Karpas-422 (cell line): ENCODE data around the gene ATF7. TPM values are rescaled to one million over a fixed set of nuclear protein-coding genes. Genes with fewer than 3 reads are reported as not detected.
A peak's percentile ranks its signal among the peaks of the same experiment; 100 is the strongest.
"Not testable (repeated sequence)": the region's sequence is repeated elsewhere in the genome, so short reads cannot be mapped to it uniquely, and the experiment has no call there.

Source experiments
- DNase-seq: peaks from one replicate; pipeline ENCODE4 v3.0.0-alpha.2; 2015
- H2AFZ ChIP-seq: fragments of 200-600 bp; sonication (generic); 2 replicates; pipeline ENCODE4 v1.6.1; 2014; ENCODE audit warnings: antibody characterized with exemption, low read length, mixed read lengths
- H3K27ac ChIP-seq: fragments of 200-600 bp; sonication (generic); 2 replicates; pipeline ENCODE4 v1.5.1; 2014; ENCODE audit warnings: mild to moderate bottlenecking, low read length, moderate library complexity
- H3K27me3 ChIP-seq: fragments of 200-600 bp; sonication (generic); 2 replicates; pipeline ENCODE4 v1.6.1; 2014; ENCODE audit warnings: low read length, mixed read lengths
- H3K36me3 ChIP-seq: fragments of 200-600 bp; sonication (generic); 2 replicates; pipeline ENCODE4 v1.6.1; 2014; ENCODE audit warnings: low read length, mixed read lengths; ENCODE audit not compliant: insufficient read depth
- H3K4me1 ChIP-seq: fragments of 200-600 bp; sonication (generic); 2 replicates; pipeline ENCODE4 v1.6.1; 2014; ENCODE audit warnings: mild to moderate bottlenecking, low read length, mixed read lengths
- H3K4me2 ChIP-seq: fragments of 200-600 bp; sonication (generic); 2 replicates; pipeline ENCODE4 v1.6.1; 2014; ENCODE audit warnings: low read length, low read depth, mild to moderate bottlenecking; ENCODE audit not compliant: poor library complexity, severe bottlenecking
- H3K4me3 ChIP-seq: fragments of 200-600 bp; sonication (generic); 2 replicates; pipeline ENCODE4 v1.5.1; 2014; ENCODE audit warnings: mild to moderate bottlenecking, antibody characterized with exemption, low read length, mixed read lengths
- H3K79me2 ChIP-seq: fragments of 200-600 bp; sonication (generic); 2 replicates; pipeline ENCODE4 v1.6.1; 2014; ENCODE audit warnings: mild to moderate bottlenecking, low read length, mixed read lengths
- H3K9ac ChIP-seq: fragments of 200-600 bp; sonication (generic); 2 replicates; pipeline ENCODE4 v1.6.0; 2014; ENCODE audit warnings: low read length
- H3K9me2 ChIP-seq: fragments of 200-600 bp; sonication (generic), shearing (Covaris generic); replicated peaks from 2 replicates; pipeline ENCODE4 v1.6.0; 2014; ENCODE audit warnings: mild to moderate bottlenecking, low read length, moderate library complexity; ENCODE audit not compliant: insufficient read depth
- H3K9me3 ChIP-seq: fragments of 300-700, 200-600 bp; sonication (generic); 2 replicates; pipeline ENCODE4 v1.6.1; 2014; ENCODE audit warnings: low read length, mixed read lengths
- H4K20me1 ChIP-seq: fragments of 200-600 bp; sonication (generic); 2 replicates; pipeline ENCODE4 v1.6.1; 2014; ENCODE audit warnings: mild to moderate bottlenecking, antibody characterized with exemption, low read length, low read depth; ENCODE audit not compliant: insufficient read depth
- total RNA-seq: library from RNA; depleted of rRNA; stranded (reverse); fragments of >200 nt; shearing (Covaris generic); gene quantifications from 2 replicates; pipeline ENCODE4 v1.2.3, GENCODE V29; 2014; ENCODE audit warnings: low replicate concordance

The ATF7 gene
- total RNA-seq, 1 experiment from 2014 or later, result 28.9 TPM

DNA sequence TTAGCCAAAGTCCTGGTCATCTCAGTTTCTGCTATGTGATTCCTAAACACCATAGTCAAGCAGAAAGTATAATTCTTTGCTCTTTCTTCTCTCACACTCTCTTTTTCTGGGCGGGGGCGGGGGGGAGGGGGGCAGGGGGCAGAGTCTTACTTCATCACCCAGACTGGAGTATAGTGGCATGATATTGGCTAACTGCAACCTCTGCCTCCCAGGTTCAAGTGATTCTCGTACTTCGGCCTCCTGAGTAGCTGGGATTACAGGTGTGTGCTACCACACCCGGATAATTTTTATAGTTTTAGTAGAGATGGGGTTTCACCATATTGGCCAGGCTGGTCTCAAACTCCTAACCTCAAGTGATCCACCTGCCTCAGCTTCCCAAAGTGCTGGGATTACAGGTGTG lies 60.8 kb downstream of the ATF7 start:
- H3K27me3 ChIP-seq, H3K9ac ChIP-seq, H2AFZ ChIP-seq: not testable (repeated sequence)

DNA sequence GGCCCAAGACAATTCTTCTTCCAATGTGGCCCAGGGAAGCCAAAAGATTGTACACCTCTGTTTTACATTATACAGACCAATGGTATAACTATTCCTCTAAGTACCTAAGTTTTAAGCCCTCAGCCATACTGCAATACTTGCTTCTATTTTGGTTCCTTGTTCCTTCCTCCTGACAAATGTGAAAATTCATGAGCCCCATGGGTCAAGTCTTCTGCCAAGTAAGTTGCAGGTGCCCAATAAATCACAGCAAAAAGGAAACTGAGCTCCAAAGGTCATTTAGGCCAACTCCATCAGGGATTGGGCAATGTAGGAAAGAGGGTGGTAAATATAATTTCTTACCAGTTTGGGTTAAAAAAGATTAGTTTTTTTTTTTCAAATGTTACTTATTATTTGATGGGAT lies 61.2 kb downstream of the ATF7 start:
- no peak overlapping the region for H3K9ac ChIP-seq
- H3K4me1 ChIP-seq, result peaks cover 51% of the 10 kb centered on the region
- H3K27me3 ChIP-seq, result no peaks in the 10 kb centered on the region
- peak overlapping the region; percentile 60 for H3K4me2 ChIP-seq
- H3K36me3 ChIP-seq, result no peaks in the 10 kb centered on the region
- peak overlapping the region; percentile 79 for H3K27ac ChIP-seq
- H4K20me1 ChIP-seq, result no peaks in the 10 kb centered on the region
- peak overlapping the region; percentile 12; the same call in 1 of the 2 replicates for H3K4me3 ChIP-seq
- peak; percentile 56 for DNase-seq
- peaks cover 86% of the 10 kb centered on the region for H3K79me2 ChIP-seq
- no peaks in the 10 kb centered on the region for H3K9me3 ChIP-seq
- H3K9me2 ChIP-seq, result no peaks in the 10 kb centered on the region
- no peak overlapping the region for H2AFZ ChIP-seq

More for the DNA sequence above, 60.8 kb downstream of the ATF7 start:
- H3K4me2 ChIP-seq, result peak overlapping the region; percentile 60
- 0 out of 2 replicates have a peak overlapping the region, but pooled peaks have one; percentile 12 for H3K4me3 ChIP-seq
- H3K27ac ChIP-seq, result peak overlapping the region; percentile 79
- H3K79me2 ChIP-seq, result peaks cover 87% of the 10 kb centered on the region
- H3K9me2 ChIP-seq, DNase-seq, H3K9me3 ChIP-seq, H3K36me3 ChIP-seq, H4K20me1 ChIP-seq: not testable (repeated sequence)
- peaks cover 56% of the 10 kb centered on the region for H3K4me1 ChIP-seq

DNA sequence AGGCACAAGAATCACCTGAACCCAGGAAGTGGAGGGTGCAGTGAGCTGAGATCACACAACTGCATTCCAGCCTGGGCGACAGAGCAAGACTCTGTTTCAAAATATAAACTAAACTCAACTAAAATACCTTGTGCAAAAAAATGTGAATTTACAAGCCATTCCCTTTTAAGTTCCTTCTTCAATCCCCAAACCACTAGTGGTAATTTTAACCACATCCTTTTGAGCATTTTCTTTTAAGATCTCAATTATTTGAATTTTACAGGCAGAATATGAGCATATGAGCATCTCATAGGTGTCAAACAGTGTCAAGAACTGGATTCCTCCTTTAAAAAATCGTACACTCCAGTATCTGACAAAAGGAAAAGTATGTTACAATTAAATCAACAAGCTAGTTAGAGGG lies 61.9 kb downstream of the ATF7 start:
- Histone ChIP-seq H3K9ac (no peak overlapping the region), H3K4me3 (0 out of 2 replicates have a peak overlapping the region, but pooled peaks have one; percentile 12), H3K36me3 (no peaks in the 10 kb centered on the region), H3K4me1 (peaks cover 49% of the 10 kb centered on the region), H3K4me2 (peak overlapping the region; percentile 60), H3K79me2 (peaks cover 83% of the 10 kb centered on the region), H3K27me3 (no peaks in the 10 kb centered on the region), H3K9me3 (no peaks in the 10 kb centered on the region), H2AFZ (no peak overlapping the region), H4K20me1 (no peaks in the 10 kb centered on the region), H3K9me2 (no peaks in the 10 kb centered on the region), H3K27ac (peak overlapping the region; percentile 79)
- no peak for DNase-seq

DNA sequence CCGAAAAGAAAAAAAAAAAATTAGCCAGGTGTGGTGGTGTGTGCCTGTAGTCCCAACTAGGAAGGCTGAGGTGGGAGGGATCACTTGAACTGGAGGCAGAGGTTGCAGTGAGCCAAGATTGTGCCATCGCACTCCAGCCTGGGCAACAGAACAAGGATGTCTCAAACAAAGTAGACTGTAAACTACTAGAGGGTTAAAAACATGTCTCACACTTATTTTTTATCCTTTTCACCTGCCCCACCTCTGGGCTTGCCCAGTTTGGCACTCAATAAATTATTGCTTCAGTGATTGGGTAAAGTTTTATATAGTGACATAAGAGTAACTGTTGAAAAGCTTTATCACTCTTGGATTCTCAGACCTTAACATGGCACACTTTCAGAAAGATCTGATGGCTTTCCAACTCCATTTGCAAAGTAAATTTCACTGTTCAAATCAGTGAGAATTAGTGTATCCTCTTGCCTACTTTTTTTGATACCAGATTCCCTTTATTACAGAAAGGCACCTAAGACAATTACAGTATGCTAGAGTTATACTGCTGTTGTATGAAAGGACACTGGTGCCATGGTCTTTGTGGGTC lies 62.6 kb downstream of the ATF7 start:
- DNase-seq, result no peak
- Histone ChIP-seq H3K36me3 (no peaks in the 10 kb centered on the region), H3K9ac (no peak overlapping the region), H3K9me2 (no peaks in the 10 kb centered on the region), H2AFZ (no peak overlapping the region), H3K27ac (peak overlapping the region; percentile 79), H4K20me1 (no peaks in the 10 kb centered on the region), H3K4me1 (peaks cover 55% of the 10 kb centered on the region), H3K4me2 (peak overlapping the region; percentile 60), H3K9me3 (no peaks in the 10 kb centered on the region), H3K79me2 (peaks cover 82% of the 10 kb centered on the region), H3K27me3 (no peaks in the 10 kb centered on the region), H3K4me3 (no peak overlapping the region)

DNA sequence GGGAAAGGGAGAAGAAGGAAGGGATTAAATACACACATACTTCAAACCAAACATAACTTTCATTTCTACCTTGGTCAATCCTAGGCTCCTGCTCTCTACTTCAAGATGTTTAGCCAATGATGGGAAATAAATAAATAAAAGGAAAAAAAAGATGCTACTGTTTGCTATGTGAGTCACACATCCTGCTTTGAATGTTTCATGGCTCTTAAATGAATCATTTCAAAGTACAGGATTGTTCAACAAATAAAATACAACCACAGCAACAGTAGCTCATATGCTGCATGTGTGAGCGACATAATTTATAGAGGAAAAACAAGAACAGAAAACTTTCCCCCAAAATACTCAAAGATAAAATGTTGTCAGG lies 64.6 kb downstream of the ATF7 start:
- Histone ChIP-seq H3K27ac (peak overlapping the region; percentile 16), H3K4me2 (no peak overlapping the region), H3K4me1 (peaks cover 46% of the 10 kb centered on the region), H3K9me3 (no peaks in the 10 kb centered on the region), H3K27me3 (no peaks in the 10 kb centered on the region), H3K9me2 (no peaks in the 10 kb centered on the region), H3K9ac (no peak overlapping the region), H4K20me1 (no peaks in the 10 kb centered on the region), H3K79me2 (peaks cover 80% of the 10 kb centered on the region), H3K36me3 (no peaks in the 10 kb centered on the region), H3K4me3 (no peak overlapping the region), H2AFZ (no peak overlapping the region)
- DNase-seq, result no peak

DNA sequence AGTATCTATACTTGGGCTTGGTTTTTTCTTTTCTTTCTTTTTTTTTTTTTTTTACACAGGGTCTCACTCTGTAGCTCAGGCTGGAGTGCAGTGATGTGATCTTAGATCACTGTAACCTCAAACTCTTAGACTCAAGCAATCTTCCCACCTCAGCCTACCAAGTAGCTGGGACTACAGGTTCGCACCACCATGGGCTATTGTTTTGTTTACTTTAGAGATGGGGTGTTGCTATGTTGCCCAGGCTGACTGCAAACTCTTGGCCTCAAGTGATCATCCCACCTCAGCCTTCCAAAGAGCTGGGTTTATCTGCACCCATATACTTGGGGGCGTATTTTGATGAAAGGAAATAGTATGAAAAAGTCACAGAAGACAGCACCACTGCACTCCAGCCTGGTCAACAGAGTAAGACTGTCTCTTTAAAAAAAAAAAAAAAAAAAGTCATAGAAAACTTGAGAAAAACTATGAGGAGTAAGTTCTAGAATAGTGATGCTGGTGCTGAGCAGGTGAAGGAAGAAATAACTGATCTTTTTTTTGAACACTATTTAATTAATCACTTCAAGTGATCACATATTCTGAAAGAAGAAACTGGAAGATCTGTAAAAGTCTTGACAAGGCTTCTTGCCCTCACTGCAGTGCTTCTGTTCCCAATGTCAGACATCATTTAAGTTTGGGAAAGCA lies 65.1 kb downstream of the ATF7 start:
- H3K27me3 ChIP-seq, result no peaks in the 10 kb centered on the region
- no peak overlapping the region for H2AFZ ChIP-seq
- peak overlapping the region; percentile 16 for H3K27ac ChIP-seq
- H3K4me3 ChIP-seq, result no peak overlapping the region
- no peak overlapping the region for H3K9ac ChIP-seq
- H3K4me1 ChIP-seq, result peaks cover 41% of the 10 kb centered on the region
- H3K79me2 ChIP-seq, result peaks cover 80% of the 10 kb centered on the region
- H3K9me2 ChIP-seq, result no peaks in the 10 kb centered on the region
- no peaks in the 10 kb centered on the region for H3K9me3 ChIP-seq
- no peaks in the 10 kb centered on the region for H3K36me3 ChIP-seq
- no peak for DNase-seq
- H4K20me1 ChIP-seq, result no peaks in the 10 kb centered on the region
- no peak overlapping the region for H3K4me2 ChIP-seq

DNA sequence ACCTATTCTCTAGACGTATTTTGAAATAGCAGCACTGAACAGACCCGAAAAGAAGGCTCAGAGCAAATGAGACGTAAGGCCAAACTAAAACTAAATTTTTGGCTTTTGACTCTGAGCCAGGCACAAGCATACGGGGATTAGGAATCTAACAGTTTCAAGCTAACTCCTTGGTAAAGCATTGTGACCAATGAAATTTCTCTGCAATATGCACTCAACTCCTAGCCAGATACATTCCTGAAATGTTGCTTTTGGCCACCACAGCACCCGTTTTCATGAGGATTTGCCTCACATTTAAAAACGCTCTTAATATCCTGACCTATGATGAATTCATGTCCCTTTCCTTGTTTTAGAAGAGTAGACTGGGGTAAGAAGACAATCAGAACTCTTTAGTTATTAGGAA lies 65.8 kb downstream of the ATF7 start:
- no peaks in the 10 kb centered on the region for H3K27me3 ChIP-seq
- H3K9ac ChIP-seq, result no peak overlapping the region

DNA sequence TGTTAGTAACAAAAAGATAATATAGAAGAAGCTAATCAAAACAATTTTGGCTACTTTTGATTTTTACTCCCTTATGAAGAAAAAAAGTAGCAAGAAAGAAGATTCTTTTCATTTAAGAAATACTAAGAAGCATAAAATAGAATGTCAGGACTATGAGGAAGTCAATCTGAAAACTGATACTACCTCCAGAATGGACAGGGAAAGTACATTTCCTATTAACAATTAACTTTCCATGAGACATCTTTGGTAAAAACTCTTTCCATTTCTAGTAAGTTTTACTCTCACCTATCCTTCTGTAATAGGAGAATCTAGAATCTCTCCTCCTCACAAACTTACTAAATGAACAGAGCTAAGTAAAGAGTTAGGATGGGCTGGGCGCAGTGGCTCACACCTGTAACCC lies 67.6 kb downstream of the ATF7 start:
- no peaks in the 10 kb centered on the region for H3K36me3 ChIP-seq
- H4K20me1 ChIP-seq, result no peaks in the 10 kb centered on the region
- H3K4me1 ChIP-seq, result peaks cover 18% of the 10 kb centered on the region
- no peak overlapping the region for H3K4me3 ChIP-seq
- H3K79me2 ChIP-seq, result peaks cover 63% of the 10 kb centered on the region
- no peaks in the 10 kb centered on the region for H3K27me3 ChIP-seq
- H3K9ac ChIP-seq, result no peak overlapping the region
- DNase-seq, result no peak
- no peak overlapping the region for H2AFZ ChIP-seq
- H3K4me2 ChIP-seq, result peak overlapping the region; percentile 4
- H3K9me2 ChIP-seq, result no peaks in the 10 kb centered on the region
- H3K9me3 ChIP-seq, result no peaks in the 10 kb centered on the region
- H3K27ac ChIP-seq, result peak overlapping the region; percentile 40

More for the DNA sequence above, 65.8 kb downstream of the ATF7 start:
- Histone ChIP-seq H3K9me2 (no peaks in the 10 kb centered on the region), H4K20me1 (no peaks in the 10 kb centered on the region), H3K36me3 (no peaks in the 10 kb centered on the region), H3K79me2 (peaks cover 76% of the 10 kb centered on the region), H2AFZ (no peak overlapping the region), H3K9me3 (no peaks in the 10 kb centered on the region), H3K4me1 (peaks cover 34% of the 10 kb centered on the region), H3K27ac (peak overlapping the region; percentile 8; the same call in 1 of the 2 replicates), H3K4me3 (no peak overlapping the region), H3K4me2 (no peak overlapping the region)
- DNase-seq, result no peak
